ENCODE data around the gene CLEC4D.
"Not testable (repeated sequence)": the region's sequence is repeated elsewhere in the genome, so short reads cannot be mapped to it uniquely, and the experiment has no call there.

CLEC4D gene

GRCh38 chr12:8537820-8538219 lies 24.5 kb downstream of the CLEC4D start:
- not testable (repeated sequence) for DNase-seq

DNA sequence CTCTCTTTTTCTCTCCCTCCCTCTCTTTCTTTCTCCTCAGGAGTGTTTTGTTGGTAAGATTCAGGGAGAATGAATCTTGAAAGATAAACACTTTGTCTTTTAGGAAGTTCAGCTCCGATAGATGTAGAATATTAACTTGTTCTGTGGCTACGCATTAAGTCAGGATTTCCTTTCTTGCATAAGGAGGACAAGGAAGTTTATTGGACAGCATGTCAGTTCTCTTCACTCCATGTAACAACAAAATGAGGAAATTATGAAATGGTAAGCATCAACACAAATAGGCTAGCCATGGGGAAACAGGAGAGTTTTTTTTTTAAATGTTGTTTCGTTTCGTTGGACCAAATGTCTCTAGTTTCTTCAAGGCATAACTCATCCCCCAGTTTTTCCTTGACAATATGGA lies 27.5 kb downstream of the CLEC4D start, which contains the start of gene CLEC4E:
Gene CLEC4E (minus strand): TSS at position 75 of the 400 bp plus-strand sequence. CDS start 108 bp downstream, outside the sequence.
- DNase-seq, result peak; percentile 82

DNA sequence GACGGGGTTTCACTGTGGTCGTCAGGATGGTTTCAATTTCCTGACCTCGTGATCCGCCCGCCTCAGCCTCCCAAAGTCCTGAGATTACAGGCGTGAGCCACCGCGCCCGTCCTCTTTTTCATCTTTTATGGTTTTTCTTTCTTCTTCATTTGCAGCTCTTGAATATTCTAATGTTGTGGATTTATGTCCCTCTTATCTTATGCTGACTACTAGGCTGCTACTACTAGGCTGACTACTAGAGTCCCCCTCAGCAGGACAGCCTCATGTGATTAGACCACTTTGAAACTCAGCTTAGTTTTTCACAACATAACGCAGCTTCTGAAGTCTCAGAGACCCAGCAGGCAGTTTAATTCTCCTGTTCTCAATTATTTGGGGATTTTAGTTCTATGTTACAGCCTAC lies 28.3 kb downstream of the CLEC4D start:
- DNase-seq, result no peak

- peak; percentile 55 for DNase-seq
These were observed 31.0 kb downstream of the CLEC4D start for GRCh38 chr12:8544295-8544694.

DNA sequence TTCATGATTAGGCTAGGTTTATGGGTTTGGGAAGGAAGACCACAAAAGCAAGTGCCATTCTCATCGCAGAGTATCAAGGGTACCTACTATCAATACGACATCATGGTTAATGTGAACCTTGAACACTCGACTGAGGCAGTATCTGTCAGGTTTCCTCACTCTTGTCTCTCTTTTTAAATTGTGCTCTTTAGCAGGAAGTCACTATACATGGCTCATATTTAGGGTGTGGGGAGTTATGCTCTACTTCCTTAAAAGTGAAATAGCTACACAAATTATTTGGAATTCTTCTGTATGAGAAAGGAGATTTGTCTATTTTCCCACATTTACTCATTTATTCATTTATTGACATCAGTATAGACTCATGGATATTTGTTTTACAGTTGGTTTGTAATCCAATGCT lies 33.3 kb downstream of the CLEC4D start:
- no peak for DNase-seq

GRCh38 chr12:8547645-8548044 lies 34.3 kb downstream of the CLEC4D start:
- no peak for DNase-seq

DNA sequence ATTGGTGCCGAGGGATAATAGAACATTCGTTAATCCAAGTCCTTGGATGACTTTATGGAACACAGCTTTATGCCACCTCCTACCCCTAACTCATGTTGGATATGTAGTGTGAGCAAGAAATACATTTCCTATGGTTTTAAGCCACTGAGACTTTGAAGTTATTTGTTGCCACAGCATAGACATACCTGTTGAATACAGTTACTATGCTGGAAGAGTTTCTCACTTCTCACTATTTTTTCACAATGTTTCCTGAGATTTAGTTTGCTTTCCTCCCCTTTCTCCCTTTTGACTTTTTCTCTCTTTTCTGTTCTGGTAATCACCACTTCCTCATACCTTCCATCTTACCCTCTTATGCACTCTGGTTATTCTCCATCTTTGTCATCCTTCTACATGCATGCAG lies 34.9 kb downstream of the CLEC4D start:
- DNase-seq, result no peak

GRCh38 chr12:8549381-8549780 lies 36.1 kb downstream of the CLEC4D start:
- no peak for DNase-seq

GRCh38 chr12:8553088-8553627 lies 39.9 kb downstream of the CLEC4D start:
- no peak for DNase-seq

GRCh38 chr12:8554451-8555195 lies 41.3 kb downstream of the CLEC4D start:
- no peak for DNase-seq

DNA sequence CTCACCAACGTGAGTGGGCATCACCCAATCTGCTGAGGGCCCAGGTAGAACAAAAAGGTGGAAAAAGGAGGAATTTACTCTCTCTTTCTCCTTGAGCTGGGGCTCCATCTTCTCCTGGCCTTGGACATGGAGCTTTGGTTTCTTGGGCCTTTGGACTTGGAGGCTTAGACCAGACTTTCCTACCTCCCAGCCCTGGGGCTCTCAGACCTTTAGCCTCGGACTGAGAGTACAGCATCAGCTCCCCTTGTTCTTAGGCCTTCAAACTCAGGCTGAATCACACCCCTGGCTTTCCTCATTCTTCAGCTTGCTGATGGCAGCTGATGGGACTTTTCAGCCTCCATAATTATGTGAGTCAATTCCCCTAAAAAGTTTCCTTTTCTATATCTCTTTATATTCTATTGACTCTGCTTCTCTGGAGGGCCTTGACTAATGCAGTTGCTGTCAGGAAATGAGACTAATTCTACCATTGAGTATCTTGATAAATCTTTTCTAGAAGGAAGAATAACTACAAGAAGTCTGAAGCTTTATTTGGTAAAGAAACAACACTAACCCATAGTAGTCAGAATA lies 43.3 kb downstream of the CLEC4D start:
- no peak for DNase-seq

GRCh38 chr12:8559676-8560075 lies 46.4 kb downstream of the CLEC4D start:
- no peak for DNase-seq

GRCh38 chr12:8561011-8561410 lies 47.7 kb downstream of the CLEC4D start:
- no peak for DNase-seq

- no peak for DNase-seq
These were observed 49.0 kb downstream of the CLEC4D start for GRCh38 chr12:8562310-8562709.

- no peak for DNase-seq
These were observed 50.1 kb downstream of the CLEC4D start for GRCh38 chr12:8563356-8563755.

GRCh38 chr12:8564656-8565055 lies 51.4 kb downstream of the CLEC4D start:
- DNase-seq, result no peak

DNA sequence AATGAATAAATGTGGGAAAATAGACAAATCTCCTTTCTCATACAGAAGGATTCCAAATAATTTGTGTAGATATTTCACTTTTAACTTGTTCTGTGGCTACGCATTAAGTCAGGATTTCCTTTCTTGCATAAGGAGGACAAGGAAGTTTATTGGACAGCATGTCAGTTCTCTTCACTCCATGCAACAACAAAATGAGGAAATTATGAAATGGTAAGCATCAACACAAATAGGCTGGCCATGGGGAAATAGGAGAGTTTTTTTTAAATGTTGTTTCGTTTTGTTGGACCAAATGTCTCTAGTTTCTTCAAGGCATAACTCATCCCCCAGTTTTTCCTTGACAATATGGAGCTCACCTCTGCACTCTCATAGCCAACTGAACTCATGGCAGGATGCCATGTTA lies 52.7 kb downstream of the CLEC4D start:
- DNase-seq, result peak; percentile 50

DNA sequence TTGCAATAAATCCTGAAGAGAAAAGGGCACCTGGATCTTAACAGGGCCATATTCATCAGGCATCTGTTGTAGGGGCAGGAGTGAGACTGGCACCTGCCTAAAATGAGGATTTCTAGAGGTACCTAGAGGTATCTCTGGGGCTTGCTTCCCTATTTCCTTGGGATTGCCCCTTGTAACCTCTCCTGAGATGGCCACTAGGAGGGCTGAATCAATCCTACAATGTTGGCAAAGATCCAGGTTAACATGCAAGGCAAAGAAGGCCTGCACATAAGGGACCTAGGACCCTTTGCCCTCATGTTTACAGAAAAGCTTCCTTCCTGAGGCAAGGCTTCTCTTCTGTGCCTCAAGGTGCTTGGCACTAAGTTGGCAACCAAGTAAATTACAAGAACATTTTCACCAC lies 53.2 kb downstream of the CLEC4D start:
- DNase-seq, result no peak
